Activated CD4-positive, alpha-beta memory T cell treated with anti-CD3 and anti-CD28 coated beads for 36 hours (primary cell): ENCODE measurements around the gene BAIAP2L1. TPM values are rescaled to one million over a fixed set of nuclear protein-coding genes. Genes with fewer than 3 reads are reported as not detected.
A peak's percentile ranks its signal among the peaks of the same experiment; 100 is the strongest.

Experiments used
- CTCF ChIA-PET: fragments of 350-600 bp; sonication (Branson Sonifier 250); formaldehyde crosslinking; loops from one replicate; lab custom pipeline; 2021; ENCODE audit warnings: antibody characterized with exemption, inconsistent platforms; lab: Charles Lee
- POLR2A ChIA-PET: fragments of 350-600 bp; sonication (Branson Sonifier 250); formaldehyde crosslinking; loops from one replicate; lab custom pipeline; 2021; ENCODE audit warnings: antibody characterized with exemption; lab: Charles Lee
- DNase-seq: peaks from one replicate; pipeline ENCODE4 v3.0.0-alpha.2; 2020
- H3K27ac Mint-ChIP-seq: one replicate; pipeline ENCODE4 v1.8.0; 2021; ENCODE audit warnings: mixed read lengths
- H3K27me3 Mint-ChIP-seq: one replicate; pipeline ENCODE4 v1.8.0; 2021; ENCODE audit warnings: mixed read lengths
- H3K36me3 Mint-ChIP-seq: one replicate; pipeline ENCODE4 v1.8.0; 2021; ENCODE audit warnings: mixed read lengths
- H3K4me1 Mint-ChIP-seq: one replicate; pipeline ENCODE4 v1.8.0; 2021; ENCODE audit warnings: low read depth, mixed read lengths
- H3K4me3 Mint-ChIP-seq: one replicate; pipeline ENCODE4 v1.8.0; 2021; ENCODE audit warnings: mild to moderate bottlenecking, mixed read lengths
- H3K9me3 Mint-ChIP-seq: one replicate; pipeline ENCODE4 v1.8.0; 2021; ENCODE audit warnings: mixed read lengths
- intact Hi-C: fragments of 100-400 bp; cut with micrococcal nuclease; formaldehyde crosslinking; loops from one replicate; pipeline ENCODE4 v1.15.1; 2023
- total RNA-seq, 2 experiments: library from RNA; stranded (reverse); gene quantifications; one replicate each; pipeline ENCODE4 v1.2.3, GENCODE V29; 2021

The BAIAP2L1 gene
- total RNA-seq, 2 experiments from 2014 or later: 3.2 to 4.5 TPM

DNA sequence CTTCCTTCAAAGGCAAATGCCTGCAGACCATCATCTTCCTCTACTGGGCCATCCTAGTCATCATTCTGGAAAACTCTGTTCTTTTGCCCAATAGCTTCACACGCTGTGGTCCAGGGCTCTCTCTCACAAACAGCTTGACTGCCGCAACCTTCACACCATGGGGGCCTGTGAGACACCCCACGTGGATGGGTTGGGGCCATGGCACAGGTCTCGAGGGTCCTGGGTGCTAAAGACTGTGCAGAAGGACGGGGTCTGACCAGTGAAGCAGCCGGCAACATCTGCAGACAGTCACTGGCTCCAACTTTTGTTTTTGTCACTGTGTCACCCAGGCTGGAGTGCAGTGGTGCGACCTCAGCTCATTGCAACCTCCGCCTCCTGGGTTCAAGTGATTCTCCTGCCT, 91.3 kb downstream of the BAIAP2L1 start:
- Mint-ChIP-seq H3K27me3 (no peaks in the 10 kb centered on the region), H3K4me1 (no peaks in the 10 kb centered on the region), H3K36me3 (no peaks in the 10 kb centered on the region), H3K27ac (no peak overlapping the region), H3K9me3 (no peaks in the 10 kb centered on the region), H3K4me3 (no peak overlapping the region)
- POLR2A ChIA-PET: no interaction called here
- CTCF ChIA-PET: interaction anchor here (0.6 kb wide), 1 partner anchor 300 kb away, joined by 3 read pairs; no protein-coding TSS in a partner anchor
- intact Hi-C loops: no loop called here
- DNase-seq: no peak

DNA sequence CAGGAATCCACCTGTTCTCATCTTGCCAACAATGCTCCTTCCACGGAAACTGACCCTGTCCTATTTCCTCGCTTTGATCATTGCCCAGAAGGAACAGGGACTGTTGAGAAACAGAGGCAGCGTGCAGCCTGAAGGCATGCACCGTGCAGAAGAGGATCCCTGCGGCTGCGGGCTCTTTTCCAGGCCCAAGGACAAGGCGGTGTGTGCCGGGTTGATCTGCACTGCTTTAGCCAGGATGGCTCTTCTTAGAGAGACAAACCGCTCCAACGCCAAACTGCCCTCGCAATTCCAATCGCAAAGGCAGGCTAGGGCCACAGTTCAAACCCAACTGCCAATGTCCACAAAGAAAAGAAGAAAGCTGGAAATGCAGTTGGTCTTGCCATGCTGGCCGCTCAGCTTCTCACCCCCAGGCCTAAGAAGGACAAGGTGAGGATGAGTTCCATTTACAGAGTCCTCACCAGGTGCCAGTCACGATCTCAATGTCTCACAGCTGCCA, 92.9 kb downstream of the BAIAP2L1 start:
- no peak for DNase-seq
- no peak overlapping the region for H3K27ac Mint-ChIP-seq
- no peaks in the 10 kb centered on the region for H3K4me1 Mint-ChIP-seq
- no peak overlapping the region for H3K4me3 Mint-ChIP-seq
- POLR2A ChIA-PET: no interaction called here
- H3K36me3 Mint-ChIP-seq: no peaks in the 10 kb centered on the region
- H3K27me3 Mint-ChIP-seq: no peaks in the 10 kb centered on the region
- H3K9me3 Mint-ChIP-seq: no peaks in the 10 kb centered on the region
- intact Hi-C loops: no loop called here
- CTCF ChIA-PET: no interaction called here

DNA sequence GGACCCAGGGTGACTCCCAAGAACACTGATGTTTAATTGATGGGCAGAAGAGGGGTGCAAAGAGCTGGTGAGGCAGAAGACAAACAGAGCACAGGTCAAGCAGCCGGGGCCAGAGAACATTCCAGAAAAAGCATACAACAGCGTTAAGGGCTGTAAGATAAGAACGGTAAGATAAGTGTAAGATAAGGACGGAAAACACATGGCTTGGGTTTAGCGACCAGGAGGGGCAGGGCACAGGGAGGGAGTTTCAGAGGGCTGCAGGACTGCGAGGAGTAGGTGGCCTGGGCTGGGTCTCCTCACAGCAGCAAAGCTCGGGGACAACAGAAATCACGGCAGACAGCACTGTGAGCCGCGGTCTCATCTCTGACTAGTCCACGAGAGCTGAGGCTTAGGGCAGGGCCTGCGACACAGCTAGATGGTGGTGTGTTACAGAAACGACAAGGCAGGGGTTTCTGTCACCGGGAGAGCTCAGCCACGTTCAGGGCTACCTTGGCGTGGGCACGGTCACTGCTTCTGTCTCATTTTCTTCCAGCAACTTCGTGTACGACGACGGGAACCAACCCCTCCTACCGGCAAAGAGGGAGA, 94.8 kb downstream of the BAIAP2L1 start:
- Mint-ChIP-seq H3K4me1 (no peaks in the 10 kb centered on the region), H3K27me3 (no peaks in the 10 kb centered on the region), H3K9me3 (no peaks in the 10 kb centered on the region), H3K4me3 (no peak overlapping the region), H3K36me3 (no peaks in the 10 kb centered on the region), H3K27ac (no peak overlapping the region)
- POLR2A ChIA-PET: no interaction called here
- intact Hi-C loops: no loop called here
- CTCF ChIA-PET: interaction anchor here (0.6 kb wide), 1 partner anchor 26 kb away, joined by 3 read pairs; no protein-coding TSS in a partner anchor
- no peak for DNase-seq

DNA sequence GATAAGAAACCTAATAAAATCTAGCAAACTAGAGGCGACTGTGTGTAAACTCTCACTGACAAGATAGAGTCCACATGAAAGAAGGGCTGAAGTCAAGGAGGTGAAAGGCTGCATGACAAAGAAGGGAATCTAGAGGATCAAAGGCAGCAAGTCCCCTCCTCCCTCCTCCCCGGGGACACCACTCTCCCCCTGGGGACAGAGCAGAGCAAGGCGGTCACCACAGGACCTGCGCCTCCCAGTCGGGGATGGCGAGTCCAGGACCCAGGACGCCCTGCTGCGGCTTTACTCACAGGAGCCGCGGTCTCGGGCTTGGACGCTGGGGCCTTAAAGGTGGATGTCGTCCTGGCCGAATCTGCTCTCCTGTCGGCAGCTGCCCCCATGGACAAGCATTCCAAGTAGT, 97.0 kb downstream of the BAIAP2L1 start:
- Mint-ChIP-seq H3K27ac (no peak overlapping the region), H3K4me3 (no peak overlapping the region), H3K4me1 (no peaks in the 10 kb centered on the region), H3K36me3 (no peaks in the 10 kb centered on the region), H3K9me3 (no peaks in the 10 kb centered on the region), H3K27me3 (no peaks in the 10 kb centered on the region)
- ChIA-PET CTCF (no interaction called here), POLR2A (no interaction called here)
- intact Hi-C loops: no loop called here
- DNase-seq: no peak

DNA sequence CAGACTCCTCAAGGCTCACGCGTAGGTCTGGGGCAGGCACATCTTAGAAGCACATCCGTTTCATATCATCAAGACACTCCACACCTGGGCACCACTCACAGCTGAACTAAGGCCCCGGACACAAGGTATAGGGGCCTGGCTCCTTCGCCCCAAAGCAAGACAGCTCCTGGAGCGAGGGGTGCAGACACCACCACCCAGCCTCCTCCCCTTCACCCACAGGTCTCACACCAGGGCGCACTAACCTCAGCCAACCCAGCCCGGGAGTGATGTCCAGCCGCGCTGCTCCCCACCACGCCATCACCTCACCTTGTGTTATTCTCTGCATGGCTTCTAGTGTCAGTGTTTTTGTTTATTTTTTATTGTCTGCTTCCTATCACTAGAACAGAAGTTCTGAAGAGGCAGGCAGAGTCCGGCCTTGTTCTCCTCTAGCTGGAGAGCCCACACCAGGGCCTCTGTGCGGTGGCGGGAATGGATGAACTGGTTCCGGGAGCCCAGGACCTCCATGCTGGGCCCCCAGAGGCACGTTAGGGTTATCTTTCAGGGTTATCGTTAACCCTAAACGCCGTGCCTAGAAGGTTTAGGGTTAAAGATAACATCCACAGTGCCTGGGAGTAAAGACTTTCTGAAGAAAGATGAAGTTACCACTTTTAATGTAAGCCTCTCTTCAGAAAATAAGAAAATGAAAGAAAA, 97.6 kb downstream of the BAIAP2L1 start:
- intact Hi-C loops: no loop called here
- Mint-ChIP-seq H3K27ac (no peak overlapping the region), H3K27me3 (no peaks in the 10 kb centered on the region), H3K4me3 (no peak overlapping the region), H3K4me1 (no peaks in the 10 kb centered on the region), H3K36me3 (no peaks in the 10 kb centered on the region), H3K9me3 (no peaks in the 10 kb centered on the region)
- no peak for DNase-seq
- CTCF ChIA-PET: no interaction called here
- POLR2A ChIA-PET: no interaction called here

DNA sequence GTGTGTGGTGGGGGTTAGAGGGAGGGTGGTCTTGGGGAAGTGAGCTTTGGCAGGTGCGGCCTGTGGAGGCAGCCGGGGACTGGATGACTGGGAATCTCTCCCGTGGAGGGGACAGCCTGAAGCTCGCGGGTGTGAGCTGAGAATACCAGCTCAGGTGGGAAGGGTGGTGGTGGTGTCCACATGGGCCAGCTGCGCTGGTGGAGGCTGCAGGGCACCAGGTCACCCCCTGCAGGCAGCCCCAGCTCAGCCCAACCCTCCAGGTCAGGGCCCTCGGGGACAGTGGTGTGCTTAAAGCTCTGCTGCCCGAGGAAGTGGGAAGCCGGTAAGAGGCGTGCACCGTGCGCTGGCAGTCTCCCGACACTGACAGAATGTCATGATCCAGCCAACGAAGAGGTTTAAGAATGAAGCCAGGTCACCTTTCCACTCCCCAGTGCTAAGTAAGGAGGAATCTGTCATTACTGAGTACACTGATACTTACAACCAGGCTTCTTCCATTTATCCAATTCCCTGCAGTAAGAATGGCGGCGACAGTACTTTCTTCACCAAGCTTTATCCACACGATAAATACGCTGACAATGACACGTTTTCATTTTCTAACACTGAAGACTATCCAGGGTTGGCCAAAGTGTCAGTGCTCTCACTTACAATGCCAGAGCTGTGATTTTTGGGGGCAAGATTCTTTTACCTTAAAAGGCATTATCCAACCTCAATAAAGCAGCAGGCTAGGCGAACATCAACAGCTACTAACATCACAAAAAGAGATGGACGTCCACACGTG, 99.0 kb downstream of the BAIAP2L1 start:
- Mint-ChIP-seq H3K4me1 (no peaks in the 10 kb centered on the region), H3K27ac (no peak overlapping the region), H3K36me3 (no peaks in the 10 kb centered on the region), H3K27me3 (no peaks in the 10 kb centered on the region), H3K4me3 (no peak overlapping the region), H3K9me3 (no peaks in the 10 kb centered on the region)
- POLR2A ChIA-PET: no interaction called here
- DNase-seq: no peak
- intact Hi-C loops: no loop called here
- CTCF ChIA-PET: no interaction called here

DNA sequence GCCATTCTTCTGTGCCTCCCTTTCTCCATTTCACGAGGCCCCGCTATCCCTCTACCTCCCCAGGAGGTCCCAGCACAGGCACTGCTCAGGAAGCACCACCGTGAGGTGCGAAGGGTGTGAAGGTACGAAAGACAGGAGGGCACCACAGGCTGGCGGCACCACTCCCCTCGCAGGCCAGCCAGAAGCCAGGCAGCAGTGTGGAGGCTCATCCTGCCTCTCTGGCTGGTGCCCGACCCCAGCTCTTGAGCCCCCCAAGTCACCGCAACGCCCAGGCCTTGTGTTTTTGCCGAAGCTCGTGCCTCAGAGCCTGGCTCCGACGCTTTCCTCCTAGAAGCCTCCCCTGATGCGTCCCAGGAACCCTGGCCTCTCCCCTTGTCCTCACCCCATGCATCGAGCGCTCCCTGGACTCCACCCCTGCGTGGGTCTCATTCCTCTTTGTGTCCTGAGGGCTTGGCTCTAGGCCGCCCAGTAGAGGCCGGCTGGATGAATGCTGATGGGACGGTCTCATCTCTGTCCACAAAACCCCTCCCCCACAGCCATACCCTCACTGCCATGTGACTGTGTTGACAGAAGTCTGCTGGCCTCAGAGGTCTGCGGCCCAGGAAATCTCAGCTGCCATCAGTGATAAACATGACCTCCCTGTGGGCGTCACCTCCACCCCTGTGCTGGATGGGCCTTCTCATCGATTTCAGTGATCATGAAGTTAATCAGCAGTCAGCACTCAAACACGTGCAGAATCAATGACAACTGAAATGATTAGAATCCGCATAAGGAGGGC, 100.1 kb downstream of the BAIAP2L1 start:
- intact Hi-C loops: no loop called here
- ChIA-PET POLR2A (interaction anchor here (0.6 kb wide), 1 partner anchor 590 kb away, joined by 3 read pairs; no protein-coding TSS in a partner anchor), CTCF (no interaction called here)
- Mint-ChIP-seq H3K9me3 (no peaks in the 10 kb centered on the region), H3K27ac (no peak overlapping the region), H3K36me3 (no peaks in the 10 kb centered on the region), H3K4me1 (no peaks in the 10 kb centered on the region), H3K27me3 (no peaks in the 10 kb centered on the region), H3K4me3 (no peak overlapping the region)
- no peak for DNase-seq

DNA sequence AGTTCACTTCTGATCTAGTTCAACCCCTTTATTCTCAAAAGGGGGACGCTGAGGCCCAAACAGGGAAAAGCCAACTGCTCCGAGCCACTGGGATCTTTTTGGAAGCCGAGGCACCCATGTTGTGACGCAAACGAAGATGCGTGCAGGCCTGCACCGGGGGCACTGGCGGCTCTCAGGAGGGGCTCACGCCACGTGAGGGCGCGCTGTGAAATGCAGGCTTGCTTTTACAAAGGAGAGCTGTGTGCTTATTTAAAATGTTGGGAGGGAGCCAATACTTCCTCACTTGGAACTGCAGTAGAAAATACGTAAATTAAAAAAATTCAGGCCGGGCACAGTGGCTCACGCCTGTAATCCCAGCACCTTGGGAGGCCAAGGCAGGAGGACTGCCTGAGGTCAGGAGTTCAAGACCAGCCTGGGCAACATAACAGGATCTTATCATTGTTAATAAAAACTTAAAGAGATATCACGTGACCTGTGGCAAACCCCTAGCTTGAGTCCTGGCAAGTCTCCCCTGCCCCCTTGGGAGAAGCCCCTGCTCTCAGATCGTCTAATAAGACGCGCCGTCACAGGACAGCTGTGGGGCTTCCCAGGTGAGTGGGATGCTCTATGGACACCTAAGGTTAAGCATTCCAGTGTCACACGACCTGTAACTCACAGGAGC, 103.1 kb downstream of the BAIAP2L1 start:
- Mint-ChIP-seq H3K27me3 (no peaks in the 10 kb centered on the region), H3K9me3 (no peaks in the 10 kb centered on the region), H3K36me3 (no peaks in the 10 kb centered on the region), H3K4me1 (no peaks in the 10 kb centered on the region), H3K27ac (no peak overlapping the region), H3K4me3 (no peak overlapping the region)
- DNase-seq: no peak
- intact Hi-C loops: no loop called here
- ChIA-PET POLR2A (no interaction called here), CTCF (no interaction called here)

DNA sequence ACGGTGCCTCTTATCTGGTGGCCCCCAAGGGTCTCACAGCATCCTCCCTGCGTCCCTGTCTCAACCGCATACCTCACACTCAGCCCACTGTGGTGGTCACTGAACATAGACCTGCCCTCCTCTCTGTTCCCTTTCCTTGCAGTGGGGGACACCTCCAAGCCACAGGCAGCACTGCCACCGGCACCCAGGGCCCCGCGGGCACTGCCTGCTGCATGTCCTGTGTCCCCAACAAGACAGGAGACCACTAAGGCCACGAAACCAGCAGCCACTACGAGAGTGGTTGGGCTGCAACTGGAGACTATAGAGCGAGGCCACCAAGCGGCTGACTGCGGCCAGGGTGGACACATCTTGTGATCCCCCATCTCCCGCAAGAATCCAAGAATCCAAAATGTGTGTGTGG, 104.1 kb downstream of the BAIAP2L1 start:
- Mint-ChIP-seq H3K27ac (no peak overlapping the region), H3K4me3 (no peak overlapping the region), H3K27me3 (no peaks in the 10 kb centered on the region), H3K36me3 (peaks cover 2% of the 10 kb centered on the region), H3K4me1 (no peaks in the 10 kb centered on the region), H3K9me3 (no peaks in the 10 kb centered on the region)
- CTCF ChIA-PET: no interaction called here
- POLR2A ChIA-PET: no interaction called here
- intact Hi-C loops: no loop called here
- DNase-seq: no peak

DNA sequence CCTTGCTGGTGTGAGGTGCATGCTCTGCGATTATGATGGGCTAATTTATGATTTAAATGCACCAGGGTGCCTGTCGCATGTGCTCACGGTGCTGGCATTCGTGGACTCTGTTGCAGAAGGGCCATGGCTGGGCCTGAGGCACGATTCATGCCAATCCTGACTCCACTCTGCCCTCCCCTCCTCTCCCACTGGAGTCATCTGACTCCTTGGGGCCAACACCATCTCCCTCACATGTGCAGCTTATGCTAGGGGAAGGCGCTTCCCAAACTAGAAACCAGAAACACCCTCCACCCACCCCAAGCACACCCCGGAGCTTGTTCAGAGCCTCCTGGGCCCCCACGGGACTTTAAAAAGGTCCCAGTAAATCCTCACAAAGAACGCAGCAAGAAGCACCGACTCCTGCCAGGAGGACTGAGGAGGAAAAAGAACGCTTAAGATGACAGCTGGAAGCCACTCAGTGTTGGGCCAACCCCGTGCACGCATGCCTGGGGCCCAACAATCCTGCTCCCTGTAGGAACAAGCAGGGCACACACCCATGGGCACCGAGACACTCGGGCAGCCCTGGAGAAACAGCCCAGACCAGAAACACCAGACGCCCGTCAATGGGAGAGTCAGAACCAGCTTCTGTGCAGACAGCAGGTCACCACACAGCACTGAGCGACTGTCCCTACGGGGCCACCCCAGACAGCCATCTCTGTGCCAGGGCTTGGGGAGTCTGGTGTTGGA, 105.3 kb downstream of the BAIAP2L1 start:
- Mint-ChIP-seq H3K9me3 (no peaks in the 10 kb centered on the region), H3K4me1 (no peaks in the 10 kb centered on the region), H3K4me3 (no peak overlapping the region), H3K27ac (no peak overlapping the region), H3K36me3 (peaks cover 2% of the 10 kb centered on the region), H3K27me3 (no peaks in the 10 kb centered on the region)
- no peak for DNase-seq
- ChIA-PET POLR2A (no interaction called here), CTCF (no interaction called here)
- intact Hi-C loops: no loop called here

DNA sequence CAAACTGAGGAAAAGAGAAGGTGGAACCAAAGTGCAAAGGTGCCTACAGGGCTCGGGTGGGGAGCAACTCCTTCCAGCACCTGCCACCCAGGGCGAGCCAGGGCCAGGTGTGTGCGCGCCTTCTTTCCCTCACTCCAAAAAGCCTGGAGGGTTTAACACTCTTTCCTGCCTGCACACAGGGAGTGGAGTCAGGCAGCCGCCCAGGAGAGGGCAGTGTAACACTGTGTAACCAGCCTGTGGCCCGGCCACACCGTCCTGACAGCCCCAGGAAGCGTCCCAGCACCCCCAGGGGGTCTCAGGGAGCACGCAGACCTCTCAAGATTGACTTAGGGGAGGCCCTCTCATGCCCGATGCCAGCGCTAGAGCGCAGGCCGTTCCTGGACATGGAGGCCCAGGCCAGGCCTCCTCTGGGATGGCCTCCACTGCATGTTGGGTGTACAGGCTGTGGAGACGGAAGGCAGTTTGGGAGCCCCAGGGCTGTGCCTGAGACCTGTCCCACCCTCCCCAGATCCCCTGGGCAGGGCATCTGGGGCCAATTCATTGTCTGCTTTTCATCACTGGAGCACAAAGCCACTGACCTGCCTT, 106.0 kb downstream of the BAIAP2L1 start:
- ChIA-PET POLR2A (no interaction called here), CTCF (interaction anchor here (0.6 kb wide), 1 partner anchor 106 kb away, joined by 5 read pairs; no protein-coding TSS in a partner anchor)
- intact Hi-C loops: loop anchor here (1.0 kb wide), 1 partner anchor 106 kb away; the partner anchor contains the start of gene BAIAP2L1

More for the DNA sequence above, 106.0 kb downstream of the BAIAP2L1 start:
- no peak overlapping the region for H3K4me3 Mint-ChIP-seq
- DNase-seq: peak; percentile 52
- no peaks in the 10 kb centered on the region for H3K4me1 Mint-ChIP-seq
- H3K27me3 Mint-ChIP-seq: no peaks in the 10 kb centered on the region
- H3K9me3 Mint-ChIP-seq: no peaks in the 10 kb centered on the region
- H3K27ac Mint-ChIP-seq: no peak overlapping the region
- peaks cover 2% of the 10 kb centered on the region for H3K36me3 Mint-ChIP-seq
